Mammary epithelial cell (primary cell): ENCODE data around the gene MRGPRX2.

Experiments
- CTCF ChIP-seq, 2 donors: IDR thresholded peaks in 1 of 2; conservative IDR thresholded peaks in 1 of 2; 2 replicates each; pipeline ENCODE4 v1.5.1; 2011 to 2012; ENCODE audit warnings: inconsistent platforms in 2 of 2, low read length in 2 of 2, mild to moderate bottlenecking in 2 of 2, control low read depth in 1 of 2, low read depth in 1 of 2; ENCODE audit not compliant: insufficient read depth in 1 of 2; ENCODE audit errors: extremely low read depth in 1 of 2
- EZH2 ChIP-seq: IDR thresholded peaks from 2 replicates; pipeline ENCODE4 v1.6.1; 2012; ENCODE audit warnings: low read length, inconsistent platforms, borderline replicate concordance

- TF ChIP-seq CTCF (conservative IDR thresholded peaks at IDR 0.05 in 1 of 2, IDR thresholded peaks at IDR 0.05 in 1 of 2; ENCODE audit: extremely low read depth in 1 of 2, insufficient read depth in 1 of 2, low read depth in 1 of 2, low read length in 2 of 2): no peak
- TF ChIP-seq EZH2: no peak
These were observed 41.6 kb downstream of the MRGPRX2 start for GRCh38 chr11:19018901-19019300.
